Measurements from ENCODE around the gene KRT12.

The KRT12 gene

DNA sequence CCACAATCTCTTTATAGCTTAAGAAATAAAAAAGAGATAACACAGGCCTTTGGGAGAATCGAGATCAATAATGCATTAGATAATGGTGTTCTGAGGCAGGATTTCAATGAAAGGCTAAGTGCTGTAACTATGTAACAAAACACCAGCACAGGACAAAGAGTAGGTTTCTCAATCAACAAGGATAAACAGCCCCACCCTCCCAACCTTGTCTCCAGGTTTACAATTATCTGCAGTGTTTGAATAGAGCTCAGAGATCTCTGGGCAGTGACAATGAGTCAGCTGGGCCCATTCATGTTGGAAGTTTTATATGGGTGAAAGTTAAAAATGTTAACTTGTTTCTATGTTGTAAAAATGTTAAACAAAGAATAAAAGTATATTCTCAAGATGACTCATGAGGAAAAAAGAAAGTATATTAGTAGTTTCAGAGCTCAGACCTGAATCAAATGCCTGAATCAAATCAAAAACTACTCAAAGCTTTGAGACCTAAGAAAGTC is 35.0 kb upstream of the KRT12 start:
- DNase-seq (ENCODE audit: low spot score) = no peak
- TF ChIP-seq, protein P1, sequence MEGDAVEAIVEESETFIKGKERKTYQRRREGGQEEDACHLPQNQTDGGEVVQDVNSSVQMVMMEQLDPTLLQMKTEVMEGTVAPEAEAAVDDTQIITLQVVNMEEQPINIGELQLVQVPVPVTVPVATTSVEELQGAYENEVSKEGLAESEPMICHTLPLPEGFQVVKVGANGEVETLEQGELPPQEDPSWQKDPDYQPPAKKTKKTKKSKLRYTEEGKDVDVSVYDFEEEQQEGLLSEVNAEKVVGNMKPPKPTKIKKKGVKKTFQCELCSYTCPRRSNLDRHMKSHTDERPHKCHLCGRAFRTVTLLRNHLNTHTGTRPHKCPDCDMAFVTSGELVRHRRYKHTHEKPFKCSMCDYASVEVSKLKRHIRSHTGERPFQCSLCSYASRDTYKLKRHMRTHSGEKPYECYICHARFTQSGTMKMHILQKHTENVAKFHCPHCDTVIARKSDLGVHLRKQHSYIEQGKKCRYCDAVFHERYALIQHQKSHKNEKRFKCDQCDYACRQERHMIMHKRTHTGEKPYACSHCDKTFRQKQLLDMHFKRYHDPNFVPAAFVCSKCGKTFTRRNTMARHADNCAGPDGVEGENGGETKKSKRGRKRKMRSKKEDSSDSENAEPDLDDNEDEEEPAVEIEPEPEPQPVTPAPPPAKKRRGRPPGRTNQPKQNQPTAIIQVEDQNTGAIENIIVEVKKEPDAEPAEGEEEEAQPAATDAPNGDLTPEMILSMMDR (IDR thresholded peaks at IDR 0.05) = no peak
- H3K4me3 ChIP-seq = no peak overlapping the region
- no peak overlapping the region for H3K27ac ChIP-seq

DNA sequence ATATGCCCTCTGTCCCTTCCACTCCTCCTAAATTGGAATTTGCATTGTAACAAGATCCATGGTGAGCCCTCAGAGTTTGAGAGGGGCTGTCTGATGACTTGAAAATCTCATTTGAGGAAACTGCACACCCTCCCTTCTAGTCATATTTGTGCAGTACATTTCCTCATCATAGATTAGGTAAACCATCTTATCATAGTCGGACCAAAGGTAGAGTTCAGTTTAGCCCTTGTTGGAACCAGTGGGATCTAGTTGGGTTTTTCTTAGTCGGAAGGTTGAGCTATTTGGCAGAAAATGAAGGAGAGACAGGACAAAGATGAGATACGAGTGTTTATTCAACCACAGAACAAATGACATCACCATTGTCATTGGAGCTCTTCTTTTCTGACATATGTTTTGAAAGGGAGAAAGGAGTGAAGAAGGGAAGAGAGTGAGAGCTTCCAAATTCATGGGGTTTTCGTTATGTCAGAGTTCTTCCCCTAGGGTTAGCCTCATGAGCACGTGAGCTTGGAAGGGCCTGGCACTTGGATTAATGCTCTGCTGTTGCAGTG is 33.9 kb upstream of the KRT12 start:
- TF ChIP-seq, protein P1 (IDR thresholded peaks at IDR 0.05) = no peak
- no peak for DNase-seq (ENCODE audit: low spot score)
- Histone ChIP-seq H3K27ac (no peak overlapping the region), H3K4me3 (no peak overlapping the region)

DNA sequence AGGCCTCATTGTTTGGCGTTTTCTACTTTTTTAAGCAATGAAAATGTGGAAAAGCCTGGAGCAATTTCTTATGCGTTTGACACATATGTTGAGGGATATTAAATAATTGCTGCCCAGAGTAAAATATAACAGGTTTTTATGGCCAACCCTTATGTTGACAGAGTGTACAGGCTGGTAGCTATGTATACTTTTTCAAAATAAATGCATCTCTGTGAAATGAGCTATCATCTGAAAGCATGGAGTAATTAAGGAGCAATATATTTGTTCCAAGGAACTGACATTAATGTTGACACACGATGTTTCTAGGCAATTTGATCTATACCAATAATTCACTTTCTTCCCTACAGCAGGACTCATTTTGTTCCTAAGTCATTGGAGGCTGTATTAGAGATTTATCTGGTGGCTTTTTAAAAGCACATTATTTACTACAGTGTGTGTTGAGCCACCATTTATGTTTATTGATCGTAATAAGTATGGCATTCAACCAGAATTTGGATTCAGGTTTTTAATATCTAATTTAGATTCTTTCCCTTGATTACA is 30.0 kb upstream of the KRT12 start:
- TF ChIP-seq, protein P1 (IDR thresholded peaks at IDR 0.05) = no peak
- Histone ChIP-seq H3K27ac (no peak overlapping the region), H3K4me3 (no peak overlapping the region)
- no peak for DNase-seq (ENCODE audit: low spot score)

DNA sequence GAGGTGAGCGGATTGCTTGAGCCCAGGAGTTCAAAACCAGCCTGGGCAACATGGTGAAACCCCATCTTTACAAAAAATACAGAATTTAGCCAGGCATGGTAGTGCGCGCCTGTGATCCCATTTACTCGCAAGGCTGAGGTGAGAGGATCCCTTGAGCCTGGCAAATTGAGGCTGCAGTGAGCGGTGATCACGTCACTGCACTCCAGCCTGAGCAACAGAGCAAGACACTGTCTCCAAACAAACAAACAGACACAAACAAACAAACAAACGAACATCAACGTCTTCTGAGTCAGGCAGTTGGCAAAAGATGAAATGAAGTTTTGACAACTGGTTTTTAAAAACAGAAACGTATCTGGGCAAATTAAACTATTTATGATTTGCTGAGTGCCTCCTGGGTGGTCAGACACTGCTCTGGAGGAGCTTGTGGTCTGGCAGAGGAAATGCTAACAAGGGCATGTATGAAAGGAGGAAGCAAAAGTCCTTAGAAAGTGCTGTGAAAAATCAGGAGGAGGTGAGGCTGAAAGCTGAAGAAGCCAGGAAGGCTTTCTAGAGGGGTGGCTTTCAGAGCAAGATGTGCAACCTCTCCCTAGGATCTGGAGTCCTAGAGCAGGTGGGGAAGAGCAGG is 28.2 kb upstream of the KRT12 start:
- no peak overlapping the region for H3K27ac ChIP-seq
- no peak for DNase-seq (ENCODE audit: low spot score)
- H3K4me3 ChIP-seq = no peak overlapping the region
- TF ChIP-seq, protein P1 (IDR thresholded peaks at IDR 0.05) = no peak

DNA sequence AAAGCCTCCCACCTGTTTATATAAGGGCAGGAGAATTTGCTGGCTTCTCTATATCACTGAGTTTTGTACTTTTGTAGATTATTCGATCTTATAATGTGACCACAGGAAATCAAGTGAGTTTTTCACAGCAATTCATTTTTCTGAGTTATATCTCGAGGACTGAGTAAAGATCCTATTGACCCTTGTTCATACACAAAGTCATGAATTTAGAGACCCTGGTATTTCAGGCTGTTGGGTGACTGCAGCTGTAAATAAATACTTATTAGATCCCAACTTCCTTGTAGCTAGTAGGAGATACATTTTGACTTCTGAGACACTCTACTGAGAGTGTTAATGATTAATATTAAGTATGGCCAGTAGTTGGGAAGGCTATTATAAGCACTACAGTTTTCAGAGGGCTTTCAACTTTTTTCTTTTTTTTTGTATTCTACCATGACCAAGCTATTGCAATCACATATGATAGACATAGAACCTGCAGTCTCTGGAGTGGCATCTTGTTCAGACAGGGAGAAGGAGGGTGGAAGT is 21.2 kb upstream of the KRT12 start:
- H3K4me3 ChIP-seq = no peak overlapping the region
- TF ChIP-seq, protein P1 (IDR thresholded peaks at IDR 0.05) = no peak

DNA sequence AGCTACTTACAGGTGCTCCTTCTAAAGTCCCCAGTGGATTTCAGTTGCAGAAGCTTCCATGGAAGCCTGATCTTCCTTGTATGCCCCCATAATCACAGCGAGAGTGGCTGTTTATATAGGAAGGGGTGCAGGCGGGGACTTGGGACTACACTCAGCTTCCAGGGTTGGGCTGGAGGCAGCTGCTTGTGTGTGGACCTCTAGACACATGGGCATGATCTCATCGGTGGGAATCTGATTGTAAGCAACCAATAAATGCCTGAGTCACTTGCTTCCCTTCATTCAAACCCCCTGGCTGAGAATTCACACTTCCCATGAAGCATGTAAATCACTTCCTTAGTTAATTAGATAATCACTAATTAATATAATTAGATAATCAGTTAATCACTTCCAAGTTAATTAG is 19.1 kb upstream of the KRT12 start:
- DNase-seq (ENCODE audit: low spot score) = no peak
- TF ChIP-seq, protein P1 (IDR thresholded peaks at IDR 0.05) = no peak
- Histone ChIP-seq H3K27ac (no peak overlapping the region), H3K4me3 (no peak overlapping the region)

More for the DNA sequence above, 21.2 kb upstream of the KRT12 start:
- no peak for DNase-seq (ENCODE audit: low spot score)
- H3K27ac ChIP-seq = no peak overlapping the region

All from coronary artery (tissue), 2 donors.